Hematopoietic multipotent progenitor cell treated with erythropoietin and hydrocortisone succinate and interleukin-3 and kit ligand, for 8 days (in vitro differentiated cells): ENCODE measurements around the gene APPBP2.
"Not testable (repeated sequence)": the region's sequence is repeated elsewhere in the genome, so short reads cannot be mapped to it uniquely, and the experiment has no call there.

Experiments
- DNase-seq: peaks from one replicate; pipeline ENCODE4 v3.0.0-alpha.2; 2015

Gene APPBP2

GRCh38 chr17:60491771-60492170 is 34.3 kb downstream of the APPBP2 start:
- DNase-seq = no peak

- DNase-seq = not testable (repeated sequence)
Observed at GRCh38 chr17:60490594-60490993, 35.4 kb downstream of the APPBP2 start.

- DNase-seq = no peak
Observed at GRCh38 chr17:60481604-60482003, 44.4 kb downstream of the APPBP2 start.

GRCh38 chr17:60473788-60474187 is 52.3 kb downstream of the APPBP2 start:
- DNase-seq = no peak

GRCh38 chr17:60472449-60472848 is 53.6 kb downstream of the APPBP2 start:
- DNase-seq = no peak

GRCh38 chr17:60471451-60471850 is 54.6 kb downstream of the APPBP2 start:
- no peak for DNase-seq

- DNase-seq = no peak
Observed at GRCh38 chr17:60468371-60468770, 57.7 kb downstream of the APPBP2 start.

- no peak for DNase-seq
Observed at GRCh38 chr17:60464343-60464742, 61.7 kb downstream of the APPBP2 start.

GRCh38 chr17:60463157-60463835 is 62.7 kb downstream of the APPBP2 start:
- DNase-seq = no peak

- no peak for DNase-seq
Observed at GRCh38 chr17:60461584-60461983, 64.5 kb downstream of the APPBP2 start.

GRCh38 chr17:60457148-60457547 is 68.9 kb downstream of the APPBP2 start:
- DNase-seq = no peak

GRCh38 chr17:60455378-60455777 is 70.7 kb downstream of the APPBP2 start:
- DNase-seq = no peak

- no peak for DNase-seq
Observed at GRCh38 chr17:60451965-60452364, 74.1 kb downstream of the APPBP2 start.

GRCh38 chr17:60451071-60451470 is 75.0 kb downstream of the APPBP2 start:
- DNase-seq = no peak

GRCh38 chr17:60447375-60447774 is 78.7 kb downstream of the APPBP2 start:
- DNase-seq = no peak

GRCh38 chr17:60445144-60445543 is 80.9 kb downstream of the APPBP2 start:
- DNase-seq = no peak

GRCh38 chr17:60443713-60444112 is 82.3 kb downstream of the APPBP2 start:
- no peak for DNase-seq

GRCh38 chr17:60442271-60443173 is 83.5 kb downstream of the APPBP2 start:
- DNase-seq = no peak

- DNase-seq = no peak
Observed at GRCh38 chr17:60439501-60439900, 86.5 kb downstream of the APPBP2 start.

- DNase-seq = no peak
Observed at GRCh38 chr17:60436676-60437075, 89.4 kb downstream of the APPBP2 start.

- DNase-seq = peak; percentile 87
Observed at GRCh38 chr17:60435244-60436167, 90.5 kb downstream of the APPBP2 start.

GRCh38 chr17:60433021-60433997 is 92.7 kb downstream of the APPBP2 start:
- not testable (repeated sequence) for DNase-seq
